Right renal pelvis (tissue), 4 donors: ENCODE results near the gene ANKRD26. TPM values are rescaled to one million over a fixed set of nuclear protein-coding genes. Genes with fewer than 3 reads are reported as not detected.
"Not testable (repeated sequence)": the region's sequence is repeated elsewhere in the genome, so short reads cannot be mapped to it uniquely, and the experiment has no call there.

Source experiments
- DNase-seq, 4 donors: peaks; one replicate each; pipeline ENCODE4 v3.0.0-alpha.2; 2013; ENCODE audit warnings: low read depth in 4 of 4, low spot score in 3 of 4, missing footprints in 1 of 4
- polyA plus RNA-seq, 4 donors: library from polyadenylated mRNA; unstranded; fragments of 120-200 nt; gene quantifications; one replicate each; pipeline ENCODE4 v1.2.1, GENCODE V29; 2013; ENCODE audit not compliant: insufficient read length in 4 of 4

The ANKRD26 gene
- polyA plus RNA-seq = 10 to 100 TPM; 12.7 to 17.5 (median 13.3) TPM

- peak; percentile 96 to 99 (median 98) for DNase-seq
These were observed at the start of gene ANKRD26 for GRCh38 chr10:27099916-27100812. TSS of gene ANKRD26 (minus strand) at chr10:27100494. CDS start at chr10:27100326, 168 bp downstream.

GRCh38 chr10:27147701-27148100, 47.4 kb upstream of the ANKRD26 start:
- no peak for DNase-seq

DNA sequence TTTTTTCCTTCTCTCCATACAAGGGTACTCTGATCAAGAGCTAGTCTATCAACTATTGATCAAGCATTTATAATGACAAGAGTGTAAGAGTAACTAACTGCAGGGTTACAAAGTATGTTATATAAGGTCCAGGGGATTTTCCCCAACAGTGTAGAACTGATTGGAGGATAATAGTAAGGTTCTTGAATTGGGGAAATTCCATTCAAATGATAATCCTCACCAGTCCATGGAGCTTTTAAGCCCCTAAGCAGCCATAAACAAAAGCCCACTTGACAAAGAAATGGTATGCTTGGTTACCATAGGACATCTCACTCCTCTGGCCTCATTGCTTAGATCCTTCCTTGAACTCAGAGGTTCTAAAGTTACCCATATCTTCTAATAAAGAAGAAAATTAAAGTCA, 45.6 kb upstream of the ANKRD26 start:
- no peak for DNase-seq

GRCh38 chr10:27143686-27144085, 43.4 kb upstream of the ANKRD26 start:
- no peak for DNase-seq

DNA sequence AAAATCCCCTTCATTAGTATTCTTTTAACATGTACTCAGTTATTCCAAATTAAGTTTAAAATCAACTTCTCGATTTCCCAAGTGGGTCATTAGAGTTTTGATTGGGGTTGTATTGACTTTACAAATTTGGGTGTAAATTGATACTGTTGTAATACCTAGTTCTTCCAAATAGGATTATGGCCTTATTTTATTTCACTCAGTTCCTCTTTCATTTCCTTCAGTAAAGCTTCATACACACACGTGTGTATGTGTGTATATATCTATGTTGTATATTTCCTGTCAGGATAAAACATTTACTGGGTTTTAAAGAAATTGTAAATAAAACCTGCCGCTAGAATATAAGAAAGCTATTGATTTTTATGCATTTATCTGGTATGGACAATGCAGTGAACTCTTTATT, 38.0 kb upstream of the ANKRD26 start:
- no peak for DNase-seq

DNA sequence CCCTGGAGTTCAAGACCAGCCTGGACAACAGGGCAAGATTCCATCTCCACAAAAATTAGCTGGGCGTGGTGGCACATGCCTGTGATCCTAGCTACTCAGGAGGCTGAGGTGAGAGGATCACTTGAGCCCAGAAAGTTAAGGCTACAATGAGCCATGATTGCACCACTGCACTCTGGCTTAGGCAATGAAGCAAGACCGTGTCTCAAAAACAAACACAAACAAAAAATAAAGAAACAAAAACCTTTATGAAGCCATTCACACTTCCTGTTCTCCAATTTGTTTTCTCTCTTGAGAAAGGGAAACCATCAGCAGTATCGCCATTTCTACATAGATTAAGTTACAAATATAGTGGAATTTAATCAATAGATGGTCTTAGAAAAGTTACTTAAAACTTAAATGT, 34.1 kb upstream of the ANKRD26 start:
- no peak for DNase-seq

DNA sequence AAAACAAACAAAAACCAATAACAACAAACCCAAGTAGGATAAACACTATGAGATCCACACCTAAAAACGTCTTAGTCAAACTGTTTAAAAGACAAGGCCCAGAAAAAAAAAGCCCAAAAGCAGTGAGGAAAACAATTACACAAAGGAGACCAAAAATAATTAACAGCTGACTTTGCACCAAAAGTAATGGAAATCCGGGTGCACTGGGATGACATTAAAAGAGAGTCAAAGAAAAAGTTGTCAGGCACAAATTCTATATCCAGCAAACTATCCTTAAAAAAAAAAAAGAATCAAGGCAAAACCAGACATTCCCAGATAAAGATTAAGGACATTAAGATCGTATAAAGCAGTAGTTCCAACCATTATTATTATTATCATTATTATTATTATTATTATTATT, 7.9 kb upstream of the ANKRD26 start:
- DNase-seq = no peak

DNA sequence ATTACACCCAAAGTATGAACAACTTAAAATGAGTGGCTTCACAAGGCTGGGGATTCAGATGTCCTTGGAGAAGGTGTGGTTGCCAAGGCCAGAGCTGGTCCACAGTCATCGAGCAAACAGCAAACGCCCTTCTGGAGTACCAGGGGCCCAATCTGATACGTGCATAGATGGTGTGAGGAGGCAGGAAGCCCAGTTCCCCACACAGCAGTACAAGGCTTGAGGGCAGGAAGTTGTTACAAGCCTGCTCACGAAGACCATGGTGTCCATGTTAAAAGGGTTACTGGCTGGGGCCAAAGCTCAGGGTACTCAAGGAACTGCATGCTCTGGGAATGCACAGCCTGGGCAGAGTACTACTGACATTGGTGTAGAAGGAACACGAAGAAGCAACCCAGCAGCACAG, 4.6 kb upstream of the ANKRD26 start:
- DNase-seq = no peak

DNA sequence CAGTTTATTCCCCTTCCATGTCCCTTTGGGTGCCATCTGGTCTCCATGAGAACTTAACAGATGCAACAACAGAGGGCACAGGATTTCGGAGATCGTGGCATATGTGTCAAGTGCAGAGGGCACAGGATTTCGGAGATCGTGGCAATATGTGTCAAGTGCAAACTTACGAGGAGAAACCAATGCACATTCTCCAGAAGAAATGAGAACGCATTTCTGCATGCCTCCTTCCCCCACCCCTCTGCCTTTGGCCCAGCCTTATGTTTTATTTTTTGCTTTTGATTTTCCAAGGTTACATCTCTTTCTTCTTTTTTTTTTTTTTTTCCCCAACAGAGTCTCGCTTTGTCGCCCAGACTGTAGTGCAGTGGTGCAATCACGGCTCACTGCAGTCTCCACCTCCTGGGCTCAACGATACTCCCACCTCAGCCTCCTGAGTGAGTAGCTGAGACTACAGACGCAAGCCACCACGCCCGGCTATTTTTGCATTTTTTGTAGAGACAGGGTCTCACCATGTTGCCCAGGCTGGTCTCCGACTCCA, 586 bp upstream of the ANKRD26 start:
- DNase-seq = no peak

- DNase-seq = no peak
These were observed 846 bp downstream of the ANKRD26 start for GRCh38 chr10:27099448-27099847.

DNA sequence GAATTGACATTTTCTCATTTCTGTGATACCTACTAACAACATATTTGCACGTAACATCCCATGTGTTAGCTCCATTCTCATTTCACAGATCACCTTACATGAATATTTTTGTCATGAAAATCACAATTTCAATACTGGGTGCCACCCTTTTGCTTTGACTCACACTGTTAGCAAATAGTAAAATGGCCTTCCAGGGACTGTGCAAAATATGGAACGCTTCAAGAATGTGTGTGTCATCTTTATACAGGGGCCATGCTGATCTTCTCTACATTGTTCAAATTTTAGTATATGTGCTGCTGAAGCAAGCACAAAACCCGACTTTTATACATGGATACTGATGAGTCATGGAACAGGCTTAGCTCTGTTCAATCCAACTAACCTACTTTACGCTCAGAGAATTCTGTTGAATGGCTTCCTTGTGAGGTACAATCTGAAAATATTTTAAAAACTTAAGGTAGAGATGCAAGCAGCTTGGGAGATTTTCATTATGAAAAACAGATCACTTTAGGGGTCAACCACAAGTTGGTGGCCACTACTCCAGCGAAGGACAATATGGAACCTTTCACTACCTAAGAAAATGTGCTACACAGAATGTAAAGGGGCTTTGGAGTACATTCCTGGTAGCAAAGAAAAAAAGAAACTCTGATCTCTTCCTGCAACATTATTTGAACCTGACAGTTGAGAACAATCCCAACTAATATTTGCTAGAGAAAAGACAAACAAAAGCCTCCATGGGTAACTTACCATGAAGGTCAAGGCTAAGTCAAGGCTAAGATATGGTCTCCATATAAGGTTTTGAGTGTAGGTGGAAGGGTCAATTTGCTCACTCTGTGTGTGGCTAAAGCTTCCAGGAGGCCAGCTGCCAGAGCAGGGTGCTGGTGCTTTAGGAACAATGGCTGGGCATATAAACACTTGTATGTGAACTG, 11.9 kb downstream of the ANKRD26 start:
- DNase-seq = no peak

- DNase-seq = no peak
These were observed 27.7 kb downstream of the ANKRD26 start for GRCh38 chr10:27072436-27073114.

- no peak for DNase-seq
These were observed 31.9 kb downstream of the ANKRD26 start for GRCh38 chr10:27068217-27068891.

DNA sequence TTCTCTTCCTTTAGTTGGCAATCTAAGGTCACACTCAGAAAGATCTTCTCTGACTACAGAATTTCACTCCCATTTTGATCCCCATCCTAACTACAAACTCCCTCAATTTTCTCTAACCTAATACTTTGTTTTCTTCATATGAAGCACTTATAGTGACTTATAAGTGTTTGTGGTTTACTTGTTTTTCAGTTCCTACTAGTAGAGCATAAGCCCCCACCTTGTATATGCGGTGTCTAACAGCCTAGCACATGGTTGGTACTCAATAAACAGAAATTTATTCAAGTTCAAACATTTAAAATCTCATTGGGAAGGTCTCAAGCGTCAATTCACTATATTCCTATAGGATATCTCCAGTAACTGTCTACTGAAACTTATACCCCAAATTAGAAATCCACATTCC, 35.2 kb downstream of the ANKRD26 start:
- DNase-seq = no peak

DNA sequence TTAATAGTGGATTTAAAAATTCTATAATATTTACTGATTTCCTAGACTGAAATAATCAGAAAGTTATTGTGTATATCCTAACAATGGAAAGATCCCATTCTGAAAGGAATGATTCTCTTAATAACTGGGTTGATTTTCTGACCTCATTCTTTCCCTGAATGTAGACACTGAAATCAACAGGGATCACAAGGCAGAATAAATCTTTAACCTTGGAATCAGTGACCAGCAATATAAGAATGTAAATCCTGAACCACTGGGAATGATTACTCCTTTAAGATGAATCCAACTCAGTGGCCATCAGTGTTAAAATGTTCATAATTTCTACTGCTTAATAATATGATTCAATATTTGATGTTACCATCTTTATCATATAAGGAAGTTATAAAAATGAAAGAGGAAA, 47.6 kb downstream of the ANKRD26 start:
- no peak for DNase-seq

DNA sequence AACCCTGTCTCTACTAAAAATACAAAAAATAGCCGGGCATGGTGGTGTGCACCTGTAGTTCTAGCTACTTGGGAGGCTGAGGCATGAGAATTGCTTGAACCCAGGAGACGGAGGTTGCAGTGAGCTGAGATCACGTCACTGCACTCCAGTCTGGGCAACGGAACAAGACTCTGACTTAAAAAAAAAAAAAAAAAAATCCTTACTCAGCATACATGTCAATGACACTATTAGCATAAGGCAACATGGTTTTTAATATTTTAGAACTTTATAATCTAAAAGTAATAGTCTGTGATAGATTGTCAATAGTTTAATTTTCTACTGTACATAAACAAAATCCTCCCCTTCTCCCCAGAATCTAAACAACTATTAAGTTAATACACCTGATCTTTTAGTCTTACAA, 55.0 kb downstream of the ANKRD26 start:
- DNase-seq = not testable (repeated sequence)

DNA sequence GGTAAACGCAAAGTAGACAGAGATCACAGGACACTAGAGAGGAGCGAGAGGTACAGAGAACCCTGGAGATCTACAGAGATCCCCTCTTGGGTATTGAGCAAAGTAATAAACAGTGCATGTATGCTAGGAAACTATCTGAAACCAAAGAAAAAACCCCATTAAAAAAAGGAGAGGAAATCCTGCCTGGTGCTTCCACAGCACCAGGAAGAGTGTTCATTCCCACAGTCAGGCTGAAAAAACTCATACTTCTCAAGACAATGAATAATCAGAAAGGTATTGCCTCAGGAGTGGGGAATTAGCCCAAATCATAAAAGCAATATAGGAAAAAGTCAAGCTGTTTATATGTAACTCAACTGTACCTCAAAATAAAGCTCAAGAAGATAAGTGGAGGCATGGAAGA, 59.1 kb downstream of the ANKRD26 start:
- no peak for DNase-seq

- DNase-seq = no peak
These were observed 62.1 kb downstream of the ANKRD26 start for GRCh38 chr10:27038168-27038567.

DNA sequence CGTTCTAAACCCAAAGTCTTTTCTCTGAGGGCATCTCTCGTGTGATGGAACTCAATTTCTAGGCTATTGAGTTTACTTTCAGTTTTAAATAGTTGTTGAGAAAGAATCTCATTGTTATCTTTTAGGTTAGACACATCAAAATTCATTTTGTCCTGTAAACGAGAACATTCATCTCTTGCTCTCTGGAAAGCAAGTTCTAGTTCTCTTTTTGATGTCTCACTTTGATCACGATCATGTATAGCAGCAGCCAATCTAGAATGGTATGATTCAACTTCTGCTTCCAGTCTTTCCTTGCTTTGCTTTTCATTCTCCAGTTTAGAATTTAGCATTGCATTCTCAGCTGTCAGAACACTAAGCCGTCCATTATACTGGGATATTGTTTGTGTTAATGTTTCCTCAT, 65.1 kb downstream of the ANKRD26 start:
- DNase-seq = no peak

- no peak for DNase-seq
These were observed 70.2 kb downstream of the ANKRD26 start for GRCh38 chr10:27030060-27030459.
